HepG2 (cell line): ENCODE measurements around the gene RRP12. TPM values are rescaled to one million over a fixed set of nuclear protein-coding genes. Genes with fewer than 3 reads are reported as not detected.

Experiments
- ATF3 ChIP-seq: sonication (generic); formaldehyde crosslinking; IDR thresholded peaks from 2 replicates; pipeline ENCODE4 v1.4.0; 2020; ENCODE audit warnings: missing genetic modification reagents
- CENPT ChIP-seq: sonication (generic); formaldehyde crosslinking; IDR thresholded peaks from 2 replicates; pipeline ENCODE4 v1.8.0; 2022; ENCODE audit warnings: low read depth, mild to moderate bottlenecking, moderate library complexity, missing genetic modification reagents
- CENPX ChIP-seq: sonication (generic); formaldehyde crosslinking; IDR thresholded peaks from 2 replicates; pipeline ENCODE4 v1.9.0; 2021; ENCODE audit warnings: mild to moderate bottlenecking, missing genetic modification reagents, moderate library complexity
- FOXA3 ChIP-seq: IDR thresholded peaks from 2 replicates; pipeline ENCODE4 v1.6.1; 2016; ENCODE audit warnings: missing genetic modification reagents, missing compliant biosample characterization
- FOXK1 ChIP-seq: sonication (generic); formaldehyde crosslinking; IDR thresholded peaks from 2 replicates; pipeline ENCODE4 v1.4.0; 2020; ENCODE audit warnings: low read depth, missing genetic modification reagents, borderline replicate concordance
- GABPA ChIP-seq, 2 experiments: IDR thresholded peaks; 2 replicates each; pipeline ENCODE4 v1.6.1; 2011 to 2016; ENCODE audit warnings: low read depth in 2 of 2, low read length in 1 of 2, missing biosample characterization in 1 of 2, missing genetic modification characterization in 1 of 2
- IRF9 ChIP-seq: sonication (generic); formaldehyde crosslinking; IDR thresholded peaks from 2 replicates; pipeline ENCODE4 v1.8.0; 2022; ENCODE audit warnings: missing genetic modification reagents, mild to moderate bottlenecking, borderline replicate concordance
- MED8 ChIP-seq: sonication (generic); formaldehyde crosslinking; IDR thresholded peaks from 2 replicates; pipeline ENCODE4 v1.8.1; 2023; ENCODE audit warnings: mild to moderate bottlenecking, missing genetic modification reagents; ENCODE audit not compliant: insufficient replicate concordance
- MXD4 ChIP-seq: IDR thresholded peaks from 2 replicates; pipeline ENCODE4 v1.6.1; 2016; ENCODE audit warnings: mild to moderate bottlenecking, missing biosample characterization, missing genetic modification reagents
- NR2F1 ChIP-seq, 2 experiments: fragments of 450-650 bp in 1 of 2; formaldehyde crosslinking in 1 of 2; IDR thresholded peaks; 2 replicates each; pipeline versions ENCODE4 v1.5.0 to v1.6.1; 2016 to 2020; ENCODE audit warnings: mild to moderate bottlenecking in 1 of 2, missing compliant biosample characterization in 1 of 2, missing genetic modification reagents in 1 of 2, moderate library complexity in 1 of 2
- PRMT3 ChIP-seq: sonication (generic); formaldehyde crosslinking; IDR thresholded peaks from 2 replicates; pipeline ENCODE4 v1.8.1; 2022; ENCODE audit warnings: low read depth, mild to moderate bottlenecking, moderate library complexity, missing genetic modification reagents, borderline replicate concordance
- RARA ChIP-seq: IDR thresholded peaks from 2 replicates; pipeline ENCODE4 v1.6.1; 2016; ENCODE audit warnings: missing genetic modification reagents, missing compliant biosample characterization
- RFX5 ChIP-seq: IDR thresholded peaks from 2 replicates; pipeline ENCODE4 v1.6.1; 2011; ENCODE audit warnings: low read depth, low read length, improper control_type of control experiment
- SIN3A ChIP-seq: IDR thresholded peaks from 2 replicates; pipeline ENCODE4 v1.6.1; 2011; ENCODE audit warnings: low read depth, mild to moderate bottlenecking, control low read depth, low read length, borderline replicate concordance
- TBX2 ChIP-seq: sonication (generic); formaldehyde crosslinking; IDR thresholded peaks from 2 replicates; pipeline ENCODE4 v1.5.0; 2020; ENCODE audit warnings: missing genetic modification reagents, mild to moderate bottlenecking, borderline replicate concordance
- THAP11 ChIP-seq: IDR thresholded peaks from 2 replicates; pipeline ENCODE4 v1.6.1; 2016; ENCODE audit warnings: missing biosample characterization, missing genetic modification reagents
- THYN1 ChIP-seq: sonication (generic); formaldehyde crosslinking; IDR thresholded peaks from 2 replicates; pipeline ENCODE4 v1.8.1; 2023; ENCODE audit warnings: low read depth, mild to moderate bottlenecking, moderate library complexity, missing genetic modification reagents, borderline replicate concordance
- ZNF18 ChIP-seq: sonication (generic); formaldehyde crosslinking; IDR thresholded peaks from 2 replicates; pipeline ENCODE4 v1.8.0; 2022; ENCODE audit warnings: mild to moderate bottlenecking, missing genetic modification reagents; ENCODE audit not compliant: insufficient replicate concordance
- ZNF263 ChIP-seq: sonication (generic); formaldehyde crosslinking; IDR thresholded peaks from 2 replicates; pipeline ENCODE4 v1.4.0; 2020; ENCODE audit warnings: missing genetic modification reagents
- ZNF335 ChIP-seq: sonication (generic); formaldehyde crosslinking; IDR thresholded peaks from 2 replicates; pipeline ENCODE4 v1.4.0; 2020; ENCODE audit warnings: missing genetic modification reagents
- ZNF414 ChIP-seq: sonication (generic); formaldehyde crosslinking; IDR thresholded peaks from 2 replicates; pipeline ENCODE4 v1.5.0; 2020; ENCODE audit warnings: missing genetic modification reagents
- ZNF468 ChIP-seq: sonication (generic); formaldehyde crosslinking; IDR thresholded peaks from 2 replicates; pipeline ENCODE4 v1.8.0; 2022; ENCODE audit warnings: mild to moderate bottlenecking, moderate library complexity, missing genetic modification reagents
- ZNF652 ChIP-seq: IDR thresholded peaks from 2 replicates; pipeline ENCODE4 v1.6.1; 2016; ENCODE audit warnings: low read depth, borderline replicate concordance
- ZNF740 ChIP-seq: sonication (generic); formaldehyde crosslinking; IDR thresholded peaks from 2 replicates; pipeline ENCODE4 v1.4.0; 2020; ENCODE audit warnings: missing genetic modification reagents
- ZSCAN29 ChIP-seq: sonication (generic); formaldehyde crosslinking; conservative IDR thresholded peaks from 2 replicates; pipeline ENCODE4 v1.4.0; 2020; ENCODE audit warnings: mild to moderate bottlenecking, missing genetic modification reagents
- polyA plus RNA-seq, 8 experiments: library from polyadenylated mRNA; depleted of rRNA in 3 of 8; stranded (reverse) in 7 of 8; unstranded in 1 of 8; fragments of >200 nt; fragmentation: Illumina TruSeq in 4 of 8; extraction: Trizol in 4 of 8; gene quantifications; 2 replicates each; pipeline versions ENCODE4 v1.2.1 to v1.2.3, GENCODE V29; 2011 to 2016; ENCODE audit warnings: low read depth in 4 of 8, missing spikeins in 1 of 8, mixed read lengths in 1 of 8; ENCODE audit not compliant: insufficient read depth in 1 of 8
- total RNA-seq, 5 experiments: library from RNA; depleted of rRNA; stranded (reverse); fragments of >200 nt; fragmentation: Illumina TruSeq; extraction: Trizol; gene quantifications; 2 replicates each; pipeline ENCODE4 v1.2.3, GENCODE V29; 2016; ENCODE audit warnings: low read depth in 1 of 5

Gene RRP12
- total and polyA plus RNA-seq, 2 of the 13 experiments (the other 11 are each of a cell fraction or from before 2014, with no cell fraction given), result 13.2 to 39.4 TPM

GRCh38 chr10:97318772-97319651 lies 82.1 kb downstream of the RRP12 start, which contains the start of gene FRAT1 (continued):
- peak; percentile 37 for TF ChIP-seq ZNF18
- peak; percentile 63; the same call in 1 of the 2 replicates for TF ChIP-seq THAP11 (CRISPR knock-in tag)
- no peak for TF ChIP-seq ZNF652 (CRISPR knock-in tag)
- no peak for TF ChIP-seq ZNF414 (CRISPR knock-in tag)
- peak; percentile 89 for TF ChIP-seq FOXK1
- TF ChIP-seq CENPT (CRISPR knock-in tag), result no peak
- no peak for TF ChIP-seq ZSCAN29 (CRISPR knock-in tag)
- peak; percentile 56 for TF ChIP-seq GABPA (IDR thresholded peaks at IDR 0.05; ENCODE audit: low read depth, low read length)
- TF ChIP-seq GABPA (CRISPR knock-in tag; IDR thresholded peaks at IDR 0.05; ENCODE audit: low read depth), result peak; percentile 42; the same call in 1 of the 2 replicates
- TF ChIP-seq ZNF263 (CRISPR knock-in tag), result peak; percentile 94
- TF ChIP-seq ZNF468, result 0 out of 2 replicates have a peak, but pooled peaks have one; percentile 52
- peak; percentile 61; the same call in 1 of the 2 replicates for TF ChIP-seq TBX2
- TF ChIP-seq MED8, result peak; percentile 64
- TF ChIP-seq FOXA3 (CRISPR knock-in tag), result peak; percentile 67
- TF ChIP-seq ZNF740, result no peak
- TF ChIP-seq CENPX, result no peak
- peak; percentile 16; the same call in 1 of the 2 replicates for TF ChIP-seq IRF9 (CRISPR knock-in tag)
- TF ChIP-seq PRMT3 (CRISPR knock-in tag), result no peak
- TF ChIP-seq ZNF335 (CRISPR knock-in tag), result no peak
- TF ChIP-seq RFX5, result 0 out of 2 replicates have a peak, but pooled peaks have one; percentile 30
- TF ChIP-seq THYN1, result no peak
- peak; percentile 33; the same call in 1 of the 2 replicates for TF ChIP-seq MXD4
- 0 out of 2 replicates have a peak, but pooled peaks have one; percentile 33 for TF ChIP-seq ATF3
- peak; percentile 84; the same call in 1 of the 2 replicates for TF ChIP-seq SIN3A
- TF ChIP-seq RARA (CRISPR knock-in tag), result no peak
- TF ChIP-seq NR2F1 (CRISPR knock-in tag; IDR thresholded peaks at IDR 0.05), result no peak
